ENCODE measurements around the gene CMPK1.

DNA sequence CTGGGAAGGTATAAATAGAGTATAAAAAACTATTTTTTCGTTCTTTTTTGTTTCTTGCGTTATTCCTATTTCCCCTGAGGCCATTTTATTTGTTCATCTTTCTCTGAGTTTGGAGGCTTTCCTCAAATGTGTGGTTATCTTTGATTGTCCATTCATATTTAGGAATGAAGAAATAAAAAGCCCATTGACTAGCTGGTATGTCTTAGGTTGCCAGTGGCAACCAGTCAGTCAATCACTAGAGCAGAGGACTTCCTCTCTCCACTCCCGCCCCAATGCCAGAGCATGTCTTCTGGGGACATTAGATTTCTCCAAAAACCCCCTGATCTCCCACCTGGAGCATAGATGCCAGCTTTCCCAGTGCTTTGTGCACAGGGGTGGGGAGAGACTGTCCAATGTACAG, 61.8 kb downstream of the CMPK1 start:
- TF ChIP-seq ZNF274 (IDR thresholded peaks at IDR 0.05; ENCODE audit: low read depth, low read length) (no peak), YY1 (IDR thresholded peaks at IDR 0.05; ENCODE audit: insufficient read depth, insufficient read length) (no peak)
